ENCODE data around the gene TIGD1.

DNA sequence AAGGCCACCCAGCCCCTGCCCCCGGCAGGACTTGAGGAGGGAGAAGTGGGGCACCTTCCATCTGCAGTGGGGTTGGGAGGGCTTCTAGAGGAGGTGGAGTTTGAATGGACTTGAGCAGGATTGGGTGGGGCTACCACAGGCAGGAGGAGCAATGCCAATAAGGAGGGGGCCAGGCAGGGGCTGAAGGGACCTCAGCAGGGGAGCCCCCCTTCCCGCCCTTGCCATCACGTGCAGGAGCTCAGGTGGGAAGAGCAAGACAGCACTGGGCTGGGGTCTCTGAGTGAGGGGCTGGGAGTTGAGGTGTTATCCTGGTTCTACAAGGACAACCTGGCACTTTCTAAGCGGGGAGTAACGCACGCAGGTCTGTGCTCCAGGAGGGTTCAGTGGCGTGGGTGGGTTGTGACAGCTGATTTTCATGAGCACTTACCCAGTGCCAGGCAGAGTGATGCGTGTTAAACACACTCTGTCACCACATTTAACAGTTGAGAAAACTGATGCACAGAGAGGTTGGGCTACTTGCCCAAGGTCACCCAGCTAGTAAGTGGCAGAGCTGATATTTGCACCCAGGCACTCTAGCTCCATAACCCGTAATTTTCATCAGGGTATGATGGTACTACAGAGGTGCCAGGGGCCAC lies 19.6 kb downstream of the TIGD1 start:
- TF ChIP-seq, protein P1, sequence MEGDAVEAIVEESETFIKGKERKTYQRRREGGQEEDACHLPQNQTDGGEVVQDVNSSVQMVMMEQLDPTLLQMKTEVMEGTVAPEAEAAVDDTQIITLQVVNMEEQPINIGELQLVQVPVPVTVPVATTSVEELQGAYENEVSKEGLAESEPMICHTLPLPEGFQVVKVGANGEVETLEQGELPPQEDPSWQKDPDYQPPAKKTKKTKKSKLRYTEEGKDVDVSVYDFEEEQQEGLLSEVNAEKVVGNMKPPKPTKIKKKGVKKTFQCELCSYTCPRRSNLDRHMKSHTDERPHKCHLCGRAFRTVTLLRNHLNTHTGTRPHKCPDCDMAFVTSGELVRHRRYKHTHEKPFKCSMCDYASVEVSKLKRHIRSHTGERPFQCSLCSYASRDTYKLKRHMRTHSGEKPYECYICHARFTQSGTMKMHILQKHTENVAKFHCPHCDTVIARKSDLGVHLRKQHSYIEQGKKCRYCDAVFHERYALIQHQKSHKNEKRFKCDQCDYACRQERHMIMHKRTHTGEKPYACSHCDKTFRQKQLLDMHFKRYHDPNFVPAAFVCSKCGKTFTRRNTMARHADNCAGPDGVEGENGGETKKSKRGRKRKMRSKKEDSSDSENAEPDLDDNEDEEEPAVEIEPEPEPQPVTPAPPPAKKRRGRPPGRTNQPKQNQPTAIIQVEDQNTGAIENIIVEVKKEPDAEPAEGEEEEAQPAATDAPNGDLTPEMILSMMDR (IDR thresholded peaks at IDR 0.05): no peak
- no peak for TF ChIP-seq POLR2A (IDR thresholded peaks at IDR 0.05)
- no peak for TF ChIP-seq EP300 (IDR thresholded peaks at IDR 0.05)
